T-cell (primary cell): ENCODE results near the gene MAX. TPM values are rescaled to one million over a fixed set of nuclear protein-coding genes. Genes with fewer than 3 reads are reported as not detected.

ENCODE experiments used
- ATAC-seq, 4 experiments: fragments of 200-7000 bp in 3 of 4; fragments of 150-1000 bp in 1 of 4; cut with Tn5 transposase; replicated peaks in 1 of 4; 1 replicate in 3 of 4; 2 replicates in 1 of 4; pipeline ENCODE4 v1.10.0; 2021; ENCODE audit warnings: moderate library complexity in 3 of 4, mild to moderate bottlenecking in 2 of 4, moderate number of reproducible peaks in 1 of 4
- CTCF ChIA-PET, 2 donors: fragments of 300-600 bp; sonication (Branson Sonifier 250); formaldehyde crosslinking; loops; one replicate each; lab custom pipeline; 2022; ENCODE audit warnings: antibody characterized with exemption in 2 of 2; lab: Charles Lee
- POLR2A ChIA-PET, 2 donors: fragments of 300-600 bp; sonication (Branson Sonifier 250); formaldehyde crosslinking; loops; one replicate each; lab custom pipeline; 2022; ENCODE audit warnings: antibody characterized with exemption in 2 of 2; lab: Charles Lee
- DNase-seq, 35 experiments: peaks; one replicate each; pipeline versions ENCODE4 v3.0.0 to v3.0.0-alpha.2; 2013 to 2023
- H3K27ac ChIP-seq: one replicate; pipeline ENCODE4 v1.5.1; 2013; ENCODE audit warnings: low read length
- H3K27me3 ChIP-seq, 2 experiments: replicated peaks in 1 of 2; 1 replicate in 1 of 2; 2 replicates in 1 of 2; pipeline versions ENCODE4 v1.6.1 to v1.7.0; 2013; ENCODE audit warnings: low read length in 1 of 2, mixed read lengths in 1 of 2; ENCODE audit not compliant: control insufficient read depth in 2 of 2, insufficient read depth in 2 of 2; ENCODE audit errors: extremely low read depth in 1 of 2
- H3K36me3 ChIP-seq, 2 donors: 1 replicate in 1 of 2; 2 replicates in 1 of 2; pipeline versions ENCODE4 v1.6.1 to v1.7.0; 2013; ENCODE audit warnings: low read length in 1 of 2; ENCODE audit not compliant: control insufficient read depth in 2 of 2, insufficient read depth in 1 of 2; ENCODE audit errors: extremely low read depth in 1 of 2
- H3K4me1 ChIP-seq, 2 experiments: 1 replicate in 1 of 2; 2 replicates in 1 of 2; pipeline versions ENCODE4 v1.6.1 to v1.7.0; 2013; ENCODE audit warnings: low read length in 2 of 2, mixed read lengths in 1 of 2; ENCODE audit not compliant: insufficient read depth in 2 of 2, control insufficient read depth in 1 of 2; ENCODE audit errors: extremely low read depth in 1 of 2
- H3K4me3 ChIP-seq, 2 donors: 1 replicate in 1 of 2; 2 replicates in 1 of 2; pipeline versions ENCODE4 v1.5.1 to v1.7.0; 2013; ENCODE audit warnings: mild to moderate bottlenecking in 2 of 2, low read length in 1 of 2, moderate library complexity in 1 of 2; ENCODE audit not compliant: control insufficient read depth in 1 of 2; ENCODE audit errors: extremely low read depth in 1 of 2
- H3K9me3 ChIP-seq: 2 replicates; pipeline ENCODE4 v1.7.0; 2013
- H3K27ac Mint-ChIP-seq, 2 donors: one replicate each; pipeline ENCODE4 v1.8.0; 2020 to 2021; ENCODE audit warnings: mild to moderate bottlenecking in 2 of 2, mixed read lengths in 2 of 2
- H3K27me3 Mint-ChIP-seq, 2 donors: one replicate each; pipeline ENCODE4 v1.8.0; 2021 to 2022; ENCODE audit warnings: mixed read lengths in 2 of 2
- H3K36me3 Mint-ChIP-seq: one replicate; pipeline ENCODE4 v1.8.0; 2021; ENCODE audit warnings: mixed read lengths
- H3K4me1 Mint-ChIP-seq, 3 donors: one replicate each; pipeline ENCODE4 v1.8.0; 2020 to 2022; ENCODE audit warnings: mixed read lengths in 3 of 3, mild to moderate bottlenecking in 1 of 3
- H3K4me3 Mint-ChIP-seq, 3 donors: one replicate each; pipeline ENCODE4 v1.8.0; 2020 to 2022; ENCODE audit warnings: mild to moderate bottlenecking in 3 of 3, mixed read lengths in 3 of 3, moderate library complexity in 3 of 3
- H3K9me3 Mint-ChIP-seq, 3 donors: one replicate each; pipeline ENCODE4 v1.8.0; 2020 to 2022; ENCODE audit warnings: mixed read lengths in 3 of 3
- WGBS: methylation state at CpG from one replicate; pipeline ENCODE4 v1.1.5; 2013; ENCODE audit warnings: missing lambda C conversion rate; ENCODE audit not compliant: insufficient coverage; 5-methylcytosine and 5-hydroxymethylcytosine counted together
- total RNA-seq, 35 experiments: library from RNA in 6 of 35; stranded (reverse) in 6 of 35; fragments of 120-200 nt in 1 of 35; gene quantifications; one replicate each; pipeline versions ENCODE4 v1.2.1 to v1.2.4 and lab custom pipeline; 2013 to 2026

The MAX gene
- total RNA-seq, 5 donors from 2014 or later (not counting 1 experiment from before 2014, with no cell fraction given), result 174 to 216 (median 207) TPM

DNA sequence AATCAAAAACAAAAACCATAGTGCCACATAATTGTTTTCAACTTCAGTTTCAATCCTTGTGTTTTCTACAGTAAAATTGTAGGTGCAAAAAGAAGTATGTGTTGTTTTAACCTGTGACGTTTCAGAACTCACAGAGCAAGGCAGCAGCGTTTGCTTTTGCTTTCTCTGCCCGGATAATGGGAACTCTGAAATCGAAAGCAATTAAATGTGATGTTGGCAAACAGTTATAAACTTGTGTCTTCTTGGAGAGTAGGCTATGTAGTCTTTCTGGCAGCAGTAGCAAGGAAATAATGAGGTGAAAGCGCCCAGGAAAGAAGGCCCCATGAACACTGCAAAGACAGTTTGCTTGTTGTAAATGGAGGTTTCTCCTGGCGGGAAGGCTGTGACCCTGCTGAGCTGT, 76.5 kb downstream of the MAX start:
- H3K27me3 ChIP-seq, result no peaks in the 10 kb centered on the region
- ATAC-seq (no peak), DNase-seq (no peak)
- peaks cover 2 to 35% of the 10 kb centered on the region in 2 donors for H3K36me3 ChIP-seq
- H3K27ac ChIP-seq, result no peak overlapping the region
- no peaks in the 10 kb centered on the region for H3K9me3 Mint-ChIP-seq
- 94% methylated on average over 6 of the region's 6 CpGs for WGBS
- no peaks in the 10 kb centered on the region for H3K4me1 Mint-ChIP-seq
- H3K4me1 ChIP-seq, result no peaks in the 10 kb centered on the region
- H3K36me3 Mint-ChIP-seq, result peaks cover 43% of the 10 kb centered on the region
- H3K4me3 ChIP-seq, result no peak overlapping the region
- no peaks in the 10 kb centered on the region for H3K27me3 Mint-ChIP-seq
- H3K9me3 ChIP-seq, result no peaks in the 10 kb centered on the region
- H3K4me3 Mint-ChIP-seq, result no peak overlapping the region
- ChIA-PET CTCF (no interaction called here), POLR2A (no interaction called here)
- no peak overlapping the region for H3K27ac Mint-ChIP-seq

Other genes starting within 250 kb of the MAX start
- gene SPTB, start 222.6 kb downstream of the MAX start, total RNA-seq, result under 1 TPM; 0.07 to 0.13 (median 0.09) TPM
- 10 to 100 TPM; 57.6 to 99.7 (median 91.1) TPM for gene CHURC1, start 188.1 kb downstream of the MAX start, total RNA-seq
- under 1 TPM in 3 of 5 donors, not detected in 2; 0.56 to 0.93 (median 0.89) TPM for gene GPX2, start 159.8 kb downstream of the MAX start, total RNA-seq
- 1 to 10 TPM; 3.9 to 9.7 (median 4.3) TPM for gene RAB15, start 130.2 kb downstream of the MAX start, total RNA-seq
- gene FNTB, start 115.6 kb downstream of the MAX start, total RNA-seq, result 10 to 100 TPM in 3 of 5 donors, 1 to 10 TPM in 2; 9.6 to 14.2 (median 10.4) TPM